ENCODE results near the gene PKP2. TPM values are rescaled to one million over a fixed set of nuclear protein-coding genes. Genes with fewer than 3 reads are reported as not detected.
"Not testable (repeated sequence)": the region's sequence is repeated elsewhere in the genome, so short reads cannot be mapped to it uniquely, and the experiment has no call there.

Gene PKP2
- total RNA-seq, 2 experiments from 2014 or later = not detected

GRCh38 chr12:32868885-32869284, 27.7 kb downstream of the PKP2 start:
- Mint-ChIP-seq H3K36me3 (ENCODE audit: low read depth) (no peaks in the 10 kb centered on the region), H3K27ac (no peak overlapping the region), H3K9me3 (no peaks in the 10 kb centered on the region), H3K4me1 (no peaks in the 10 kb centered on the region), H3K27me3 (no peaks in the 10 kb centered on the region), H3K4me3 (no peak overlapping the region)
- no peak for DNase-seq
- POLR2A ChIA-PET = no interaction called here
- CTCF ChIA-PET = no interaction called here

GRCh38 chr12:32864731-32865130, 31.8 kb downstream of the PKP2 start:
- no peaks in the 10 kb centered on the region for H3K9me3 Mint-ChIP-seq
- no peaks in the 10 kb centered on the region for H3K36me3 Mint-ChIP-seq (ENCODE audit: low read depth)
- ChIA-PET CTCF (no interaction called here), POLR2A (no interaction called here)
- no peak overlapping the region for H3K27ac Mint-ChIP-seq
- no peak for DNase-seq
- no peaks in the 10 kb centered on the region for H3K27me3 Mint-ChIP-seq
- H3K4me1 Mint-ChIP-seq = no peaks in the 10 kb centered on the region
- no peak overlapping the region for H3K4me3 Mint-ChIP-seq

GRCh38 chr12:32863128-32863527, 33.4 kb downstream of the PKP2 start:
- H3K27ac Mint-ChIP-seq = no peak overlapping the region
- DNase-seq = no peak
- H3K4me3 Mint-ChIP-seq = no peak overlapping the region
- POLR2A ChIA-PET = no interaction called here
- H3K36me3 Mint-ChIP-seq (ENCODE audit: low read depth) = no peaks in the 10 kb centered on the region
- no peaks in the 10 kb centered on the region for H3K9me3 Mint-ChIP-seq
- no peaks in the 10 kb centered on the region for H3K4me1 Mint-ChIP-seq
- CTCF ChIA-PET = no interaction called here
- H3K27me3 Mint-ChIP-seq = no peaks in the 10 kb centered on the region

GRCh38 chr12:32861658-32862057, 34.9 kb downstream of the PKP2 start:
- CTCF ChIA-PET; H3K4me1 Mint-ChIP-seq; H3K27ac Mint-ChIP-seq; H3K27me3 Mint-ChIP-seq; H3K4me3 Mint-ChIP-seq; POLR2A ChIA-PET; H3K9me3 Mint-ChIP-seq; H3K36me3 Mint-ChIP-seq (ENCODE audit: low read depth); DNase-seq: not testable (repeated sequence)

- POLR2A ChIA-PET = no interaction called here
These were observed 36.4 kb downstream of the PKP2 start for GRCh38 chr12:32860192-32860591.

GRCh38 chr12:32859389-32859788, 37.2 kb downstream of the PKP2 start:
- H3K27me3 Mint-ChIP-seq = no peaks in the 10 kb centered on the region
- ChIA-PET POLR2A (no interaction called here), CTCF (no interaction called here)
- H3K4me3 Mint-ChIP-seq = no peak overlapping the region
- H3K9me3 Mint-ChIP-seq = no peaks in the 10 kb centered on the region
- H3K27ac Mint-ChIP-seq = no peak overlapping the region
- no peaks in the 10 kb centered on the region for H3K4me1 Mint-ChIP-seq
- H3K36me3 Mint-ChIP-seq (ENCODE audit: low read depth) = no peaks in the 10 kb centered on the region
- DNase-seq = no peak

More at GRCh38 chr12:32860192-32860591, 36.4 kb downstream of the PKP2 start:
- Mint-ChIP-seq H3K36me3 (ENCODE audit: low read depth) (no peaks in the 10 kb centered on the region), H3K9me3 (no peaks in the 10 kb centered on the region), H3K27me3 (no peaks in the 10 kb centered on the region), H3K27ac (no peak overlapping the region), H3K4me3 (no peak overlapping the region), H3K4me1 (no peaks in the 10 kb centered on the region)
- DNase-seq = no peak
- CTCF ChIA-PET = no interaction called here

GRCh38 chr12:32854716-32855115, 41.9 kb downstream of the PKP2 start:
- Mint-ChIP-seq H3K27me3 (no peaks in the 10 kb centered on the region), H3K36me3 (ENCODE audit: low read depth) (no peaks in the 10 kb centered on the region), H3K27ac (no peak overlapping the region), H3K4me3 (no peak overlapping the region), H3K4me1 (no peaks in the 10 kb centered on the region), H3K9me3 (no peaks in the 10 kb centered on the region)
- DNase-seq = no peak
- ChIA-PET CTCF (no interaction called here), POLR2A (no interaction called here)

- POLR2A ChIA-PET = no interaction called here
- Mint-ChIP-seq H3K4me1 (no peaks in the 10 kb centered on the region), H3K9me3 (no peaks in the 10 kb centered on the region), H3K36me3 (ENCODE audit: low read depth) (no peaks in the 10 kb centered on the region), H3K27me3 (no peaks in the 10 kb centered on the region), H3K27ac (no peak overlapping the region), H3K4me3 (no peak overlapping the region)
- CTCF ChIA-PET = no interaction called here
- DNase-seq = no peak
These were observed 42.5 kb downstream of the PKP2 start for GRCh38 chr12:32854097-32854496.

GRCh38 chr12:32847287-32847686, 49.3 kb downstream of the PKP2 start:
- no peak for DNase-seq
- Mint-ChIP-seq H3K4me3 (no peak overlapping the region), H3K4me1 (no peaks in the 10 kb centered on the region), H3K9me3 (no peaks in the 10 kb centered on the region), H3K27ac (no peak overlapping the region), H3K36me3 (ENCODE audit: low read depth) (no peaks in the 10 kb centered on the region), H3K27me3 (no peaks in the 10 kb centered on the region)
- CTCF ChIA-PET = no interaction called here
- POLR2A ChIA-PET = no interaction called here

GRCh38 chr12:32846053-32846452, 50.5 kb downstream of the PKP2 start:
- CTCF ChIA-PET = no interaction called here
- no peaks in the 10 kb centered on the region for H3K9me3 Mint-ChIP-seq
- H3K36me3 Mint-ChIP-seq (ENCODE audit: low read depth) = no peaks in the 10 kb centered on the region
- DNase-seq = no peak
- POLR2A ChIA-PET = no interaction called here
- H3K27me3 Mint-ChIP-seq = no peaks in the 10 kb centered on the region
- H3K4me1 Mint-ChIP-seq = no peaks in the 10 kb centered on the region
- H3K27ac Mint-ChIP-seq = no peak overlapping the region
- no peak overlapping the region for H3K4me3 Mint-ChIP-seq

GRCh38 chr12:32843528-32844095, 53.0 kb downstream of the PKP2 start:
- H3K4me1 Mint-ChIP-seq = no peaks in the 10 kb centered on the region
- DNase-seq = no peak
- ChIA-PET CTCF (no interaction called here), POLR2A (no interaction called here)
- no peaks in the 10 kb centered on the region for H3K9me3 Mint-ChIP-seq
- no peaks in the 10 kb centered on the region for H3K36me3 Mint-ChIP-seq (ENCODE audit: low read depth)
- H3K27me3 Mint-ChIP-seq = no peaks in the 10 kb centered on the region
- H3K4me3 Mint-ChIP-seq = no peak overlapping the region
- no peak overlapping the region for H3K27ac Mint-ChIP-seq

- no peak overlapping the region for H3K4me3 Mint-ChIP-seq
- POLR2A ChIA-PET = no interaction called here
- H3K27me3 Mint-ChIP-seq = no peaks in the 10 kb centered on the region
These were observed 55.5 kb downstream of the PKP2 start for GRCh38 chr12:32841061-32841460.

GRCh38 chr12:32839828-32840227, 56.7 kb downstream of the PKP2 start:
- Mint-ChIP-seq H3K4me1 (no peaks in the 10 kb centered on the region), H3K9me3 (no peaks in the 10 kb centered on the region), H3K4me3 (no peak overlapping the region), H3K27ac (no peak overlapping the region), H3K27me3 (no peaks in the 10 kb centered on the region), H3K36me3 (ENCODE audit: low read depth) (no peaks in the 10 kb centered on the region)
- ChIA-PET POLR2A (no interaction called here), CTCF (no interaction called here)
- no peak for DNase-seq

More at GRCh38 chr12:32841061-32841460, 55.5 kb downstream of the PKP2 start:
- Mint-ChIP-seq H3K27ac (no peak overlapping the region), H3K9me3 (no peaks in the 10 kb centered on the region), H3K36me3 (ENCODE audit: low read depth) (no peaks in the 10 kb centered on the region), H3K4me1 (no peaks in the 10 kb centered on the region)
- no peak for DNase-seq
- CTCF ChIA-PET = no interaction called here

- Mint-ChIP-seq H3K4me1 (no peaks in the 10 kb centered on the region), H3K4me3 (no peak overlapping the region), H3K27me3 (no peaks in the 10 kb centered on the region), H3K9me3 (no peaks in the 10 kb centered on the region), H3K27ac (no peak overlapping the region), H3K36me3 (ENCODE audit: low read depth) (no peaks in the 10 kb centered on the region)
- ChIA-PET POLR2A (no interaction called here), CTCF (no interaction called here)
- DNase-seq = no peak
These were observed 58.6 kb downstream of the PKP2 start for GRCh38 chr12:32837974-32838373.

- Mint-ChIP-seq H3K4me3 (no peak overlapping the region), H3K36me3 (ENCODE audit: low read depth) (no peaks in the 10 kb centered on the region), H3K27ac (no peak overlapping the region), H3K9me3 (no peaks in the 10 kb centered on the region), H3K27me3 (no peaks in the 10 kb centered on the region), H3K4me1 (no peaks in the 10 kb centered on the region)
- CTCF ChIA-PET = no interaction called here
- POLR2A ChIA-PET = no interaction called here
- DNase-seq = no peak
These were observed 59.9 kb downstream of the PKP2 start for GRCh38 chr12:32836710-32837109.
